Activated naive CD8-positive, alpha-beta T cell treated with anti-CD3 and anti-CD28 coated beads, Interleukin-2, amount 50 U/mL, for 16 hours (primary cell): ENCODE data around the gene PTPN21.

Experiments
- DNase-seq: peaks from one replicate; pipeline ENCODE4 v3.0.0-alpha.2; 2020; ENCODE audit warnings: low read depth, low spot score

The PTPN21 gene

GRCh38 chr14:88504602-88505001 is 50.2 kb downstream of the PTPN21 start:
- no peak for DNase-seq

- no peak for DNase-seq
These were observed 50.9 kb downstream of the PTPN21 start for GRCh38 chr14:88503754-88504406.

- no peak for DNase-seq
These were observed 52.1 kb downstream of the PTPN21 start for GRCh38 chr14:88502740-88503139.

GRCh38 chr14:88500611-88501010 is 54.2 kb downstream of the PTPN21 start:
- DNase-seq = no peak

GRCh38 chr14:88499225-88499624 is 55.6 kb downstream of the PTPN21 start:
- DNase-seq = no peak

GRCh38 chr14:88496414-88496813 is 58.4 kb downstream of the PTPN21 start:
- DNase-seq = no peak

- DNase-seq = no peak
These were observed 61.2 kb downstream of the PTPN21 start for GRCh38 chr14:88493392-88494185.

- peak; percentile 43 for DNase-seq
These were observed 62.3 kb downstream of the PTPN21 start for GRCh38 chr14:88492272-88493089.

- no peak for DNase-seq
These were observed 64.6 kb downstream of the PTPN21 start for GRCh38 chr14:88490168-88490567.

GRCh38 chr14:88488897-88489296 is 65.9 kb downstream of the PTPN21 start:
- no peak for DNase-seq

GRCh38 chr14:88488081-88488480 is 66.7 kb downstream of the PTPN21 start:
- no peak for DNase-seq

- DNase-seq = no peak
These were observed 72.3 kb downstream of the PTPN21 start for GRCh38 chr14:88482524-88482923.

- DNase-seq = no peak
These were observed 73.0 kb downstream of the PTPN21 start for GRCh38 chr14:88481794-88482193.

GRCh38 chr14:88481059-88481458 is 73.7 kb downstream of the PTPN21 start:
- no peak for DNase-seq

GRCh38 chr14:88479574-88479987 is 75.2 kb downstream of the PTPN21 start:
- no peak for DNase-seq

- no peak for DNase-seq
These were observed 75.9 kb downstream of the PTPN21 start for GRCh38 chr14:88478931-88479330.

GRCh38 chr14:88477513-88478250 is 77.1 kb downstream of the PTPN21 start:
- DNase-seq = no peak

GRCh38 chr14:88476825-88477224 is 78.0 kb downstream of the PTPN21 start:
- DNase-seq = no peak

GRCh38 chr14:88476214-88476774 is 78.5 kb downstream of the PTPN21 start:
- no peak for DNase-seq

- no peak for DNase-seq
These were observed 81.0 kb downstream of the PTPN21 start for GRCh38 chr14:88473791-88474190.
